AG10803 (cell line): ENCODE results near the gene SAMD4A.

Experiments used
- DNase-seq: peaks from one replicate; pipeline ENCODE4 v3.0.0; 2010; ENCODE audit warnings: low read depth
- H3K4me3 ChIP-seq: 2 replicates; pipeline ENCODE4 v1.5.1; 2011; ENCODE audit warnings: mild to moderate bottlenecking, low read length, control low read depth
- CTCF ChIP-seq: conservative IDR thresholded peaks from 2 replicates; pipeline ENCODE4 v1.5.1; 2011; ENCODE audit warnings: mild to moderate bottlenecking, low read length, control low read depth, inconsistent platforms

SAMD4A gene

GRCh38 chr14:54688229-54688628 lies 121.3 kb downstream of the SAMD4A start:
- no peak overlapping the region for H3K4me3 ChIP-seq
- no peak for DNase-seq
- no peak for TF ChIP-seq CTCF

GRCh38 chr14:54689928-54690327 lies 123.0 kb downstream of the SAMD4A start:
- H3K4me3 ChIP-seq: no peak overlapping the region
- no peak for TF ChIP-seq CTCF
- no peak for DNase-seq

- no peak for DNase-seq
- H3K4me3 ChIP-seq: no peak overlapping the region
- no peak for TF ChIP-seq CTCF
Measured at GRCh38 chr14:54690887-54691286, 124.0 kb downstream of the SAMD4A start.

GRCh38 chr14:54691525-54692283 lies 124.8 kb downstream of the SAMD4A start:
- peak; percentile 96 for TF ChIP-seq CTCF
- DNase-seq: peak; percentile 64
- no peak overlapping the region for H3K4me3 ChIP-seq

- no peak for TF ChIP-seq CTCF
- no peak overlapping the region for H3K4me3 ChIP-seq
- no peak for DNase-seq
Measured at GRCh38 chr14:54692284-54692772, 125.4 kb downstream of the SAMD4A start.

- no peak overlapping the region for H3K4me3 ChIP-seq
- DNase-seq: no peak
- no peak for TF ChIP-seq CTCF
Measured at GRCh38 chr14:54693761-54694160, 126.8 kb downstream of the SAMD4A start.

- H3K4me3 ChIP-seq: no peak overlapping the region
- TF ChIP-seq CTCF: no peak
- DNase-seq: no peak
Measured at GRCh38 chr14:54695196-54695595, 128.3 kb downstream of the SAMD4A start.
